Duodenal mucosa (tissue), 2 donors: ENCODE results near the gene PRKG1.

Source experiments
- H3K27ac ChIP-seq: one replicate; pipeline ENCODE4 v1.7.0; 2013; ENCODE audit warnings: low read depth, low read length
- H3K27me3 ChIP-seq, 2 donors: one replicate each; pipeline ENCODE4 v1.7.0; 2013; ENCODE audit warnings: low read length in 2 of 2, control low read depth in 1 of 2; ENCODE audit not compliant: insufficient read depth in 2 of 2, control insufficient read depth in 1 of 2
- H3K36me3 ChIP-seq, 2 donors: one replicate each; pipeline ENCODE4 v1.7.0; 2013; ENCODE audit warnings: low read length in 2 of 2, control low read depth in 1 of 2; ENCODE audit not compliant: insufficient read depth in 2 of 2, control insufficient read depth in 1 of 2
- H3K4me1 ChIP-seq, 2 donors: one replicate each; pipeline ENCODE4 v1.7.0; 2013; ENCODE audit warnings: low read length in 2 of 2, control low read depth in 1 of 2; ENCODE audit not compliant: insufficient read depth in 2 of 2, control insufficient read depth in 1 of 2
- H3K4me3 ChIP-seq, 2 donors: one replicate each; pipeline ENCODE4 v1.7.0; 2013; ENCODE audit warnings: low read length in 2 of 2, low read depth in 1 of 2
- H3K9ac ChIP-seq, 2 donors: one replicate each; pipeline ENCODE4 v1.7.0; 2013; ENCODE audit warnings: low read length in 2 of 2, low read depth in 1 of 2
- H3K9me3 ChIP-seq, 2 donors: one replicate each; pipeline ENCODE4 v1.7.0; 2013; ENCODE audit warnings: low read length in 2 of 2, control low read depth in 1 of 2; ENCODE audit not compliant: control insufficient read depth in 1 of 2

Gene PRKG1

DNA sequence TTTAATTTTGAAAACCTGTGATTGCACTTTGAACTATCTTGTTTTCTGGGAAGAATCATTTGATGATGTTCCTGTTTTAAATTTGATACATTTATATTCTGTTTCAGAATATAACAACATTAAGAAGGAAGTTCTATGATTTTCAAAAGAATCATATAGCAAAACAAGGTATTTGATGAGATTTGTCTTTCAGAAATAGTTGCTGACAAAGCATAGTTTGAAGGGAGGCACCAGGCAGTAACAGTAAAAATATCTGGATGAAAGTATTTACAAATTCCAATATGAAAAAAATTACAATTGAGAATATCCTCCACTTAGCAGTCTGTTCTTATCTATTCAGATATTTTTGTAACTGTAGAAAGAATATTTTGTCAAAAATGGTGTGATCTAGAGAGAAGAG, 891.2 kb downstream of the PRKG1 start:
- Histone ChIP-seq H3K36me3 (no peaks in the 10 kb centered on the region), H3K27ac (no peak overlapping the region), H3K9me3 (no peaks in the 10 kb centered on the region), H3K4me1 (peaks cover 3 to 6% of the 10 kb centered on the region in 2 donors), H3K9ac (no peak overlapping the region), H3K4me3 (no peak overlapping the region), H3K27me3 (no peaks in the 10 kb centered on the region)

DNA sequence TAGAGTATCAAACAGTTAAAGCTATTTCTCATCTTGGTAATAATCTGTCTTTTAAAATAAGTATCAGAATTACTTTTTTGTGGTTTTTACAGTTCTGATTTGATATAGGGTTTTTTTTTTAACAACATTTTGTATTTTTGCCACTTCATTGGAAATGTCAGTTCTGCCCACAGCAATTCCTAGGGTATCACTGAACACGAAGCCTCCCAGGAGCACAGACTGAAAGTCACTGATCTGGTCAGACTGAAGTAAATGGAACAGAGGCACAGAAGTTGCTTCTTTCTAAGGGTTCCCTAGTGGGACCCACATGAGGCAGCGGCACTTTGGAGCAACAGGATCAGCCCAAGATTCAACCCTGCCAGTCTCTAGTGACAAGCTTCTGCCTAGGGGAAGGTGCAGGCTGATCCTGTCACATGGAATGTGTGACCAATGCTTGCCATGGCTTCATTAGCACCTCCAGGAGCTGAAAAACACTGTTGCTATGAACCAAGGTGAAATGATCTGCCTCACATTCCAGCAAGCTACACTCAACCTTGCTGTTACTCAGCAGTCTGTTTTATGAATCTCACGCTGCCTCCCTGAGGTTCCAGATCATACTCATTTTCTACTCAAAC, 898.6 kb downstream of the PRKG1 start:
- Histone ChIP-seq H3K36me3 (no peaks in the 10 kb centered on the region), H3K4me3 (no peak overlapping the region), H3K9ac (no peak overlapping the region), H3K9me3 (no peaks in the 10 kb centered on the region), H3K4me1 (no peaks in the 10 kb centered on the region), H3K27ac (no peak overlapping the region), H3K27me3 (no peaks in the 10 kb centered on the region)

- Histone ChIP-seq H3K4me3 (no peak overlapping the region), H3K9me3 (no peaks in the 10 kb centered on the region), H3K27me3 (no peaks in the 10 kb centered on the region), H3K36me3 (no peaks in the 10 kb centered on the region), H3K27ac (no peak overlapping the region), H3K4me1 (no peaks in the 10 kb centered on the region), H3K9ac (no peak overlapping the region)
These were observed 906.5 kb downstream of the PRKG1 start for GRCh38 chr10:51980752-51981151.

GRCh38 chr10:51981731-51982130, 907.4 kb downstream of the PRKG1 start:
- H3K36me3 ChIP-seq: no peaks in the 10 kb centered on the region
- no peaks in the 10 kb centered on the region for H3K4me1 ChIP-seq
- H3K9me3 ChIP-seq: no peaks in the 10 kb centered on the region
- no peaks in the 10 kb centered on the region for H3K27me3 ChIP-seq
- H3K9ac ChIP-seq: no peak overlapping the region
- H3K4me3 ChIP-seq: no peak overlapping the region
- no peak overlapping the region for H3K27ac ChIP-seq

DNA sequence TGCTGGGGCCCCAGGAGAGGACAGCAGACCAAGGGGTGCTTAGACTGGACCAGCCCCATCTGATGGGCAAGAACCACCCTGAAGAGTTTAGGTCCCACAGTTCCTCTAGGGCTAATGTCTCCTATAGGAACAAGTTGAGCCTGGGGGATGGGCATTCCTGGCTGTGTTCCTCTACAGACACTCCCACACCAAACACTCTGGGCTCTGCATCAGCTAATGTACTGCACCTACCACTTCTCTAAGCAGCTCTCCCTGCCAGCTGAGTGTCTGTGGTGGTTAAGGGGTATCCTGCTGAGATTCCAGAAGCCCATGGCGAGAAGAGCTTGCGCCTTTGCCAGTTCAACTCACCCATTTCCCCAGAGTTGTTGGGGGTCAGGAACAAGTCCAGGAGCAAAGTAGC, 909.2 kb downstream of the PRKG1 start:
- no peak overlapping the region for H3K27ac ChIP-seq
- H3K36me3 ChIP-seq: no peaks in the 10 kb centered on the region
- no peaks in the 10 kb centered on the region for H3K9me3 ChIP-seq
- H3K4me1 ChIP-seq: no peaks in the 10 kb centered on the region
- H3K9ac ChIP-seq: no peak overlapping the region
- H3K27me3 ChIP-seq: no peaks in the 10 kb centered on the region
- no peak overlapping the region for H3K4me3 ChIP-seq

DNA sequence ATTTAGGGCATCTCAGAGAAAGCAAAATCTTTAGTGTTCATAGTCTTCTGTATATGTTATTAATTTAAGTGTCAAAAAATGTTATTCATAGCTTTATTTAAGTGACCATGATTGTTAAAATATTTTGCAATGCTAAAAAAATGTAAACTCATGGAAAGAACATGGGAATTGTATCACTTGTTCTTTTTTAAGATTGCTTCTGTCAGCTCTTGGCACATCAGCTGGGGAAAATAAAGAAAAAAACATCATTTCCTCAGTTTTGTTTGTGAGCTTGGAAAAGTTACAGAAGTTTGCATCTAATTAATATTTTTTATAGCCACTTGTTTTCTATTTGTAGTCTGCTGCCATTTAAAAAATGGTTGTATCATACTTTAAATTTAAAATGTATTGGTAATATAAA, 911.0 kb downstream of the PRKG1 start:
- Histone ChIP-seq H3K36me3 (no peaks in the 10 kb centered on the region), H3K4me1 (no peaks in the 10 kb centered on the region), H3K9ac (no peak overlapping the region), H3K27ac (no peak overlapping the region), H3K9me3 (no peaks in the 10 kb centered on the region), H3K4me3 (no peak overlapping the region), H3K27me3 (no peaks in the 10 kb centered on the region)

DNA sequence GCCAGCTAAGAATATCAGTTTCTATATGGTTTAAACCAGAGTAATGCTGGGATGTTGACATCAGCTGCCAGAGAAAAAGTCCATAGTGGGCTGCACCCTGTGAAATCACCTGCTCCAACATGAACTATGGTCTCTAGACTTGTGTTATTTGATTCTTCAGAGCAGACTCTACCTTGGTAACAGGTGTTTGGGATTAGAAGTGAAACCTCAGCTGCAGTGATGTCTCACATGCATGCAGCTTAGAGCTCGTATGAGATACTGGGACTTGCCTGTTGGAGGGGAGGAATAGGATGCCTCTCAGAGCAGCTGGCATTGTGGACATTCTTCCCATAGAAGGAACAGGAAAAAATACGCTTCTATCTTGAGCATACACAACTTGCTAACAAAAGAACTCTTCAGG, 912.2 kb downstream of the PRKG1 start:
- no peaks in the 10 kb centered on the region for H3K27me3 ChIP-seq
- no peaks in the 10 kb centered on the region for H3K36me3 ChIP-seq
- no peaks in the 10 kb centered on the region for H3K4me1 ChIP-seq
- no peaks in the 10 kb centered on the region for H3K9me3 ChIP-seq
- no peak overlapping the region for H3K9ac ChIP-seq
- no peak overlapping the region for H3K27ac ChIP-seq
- no peak overlapping the region for H3K4me3 ChIP-seq

- Histone ChIP-seq H3K36me3 (no peaks in the 10 kb centered on the region), H3K4me1 (no peaks in the 10 kb centered on the region), H3K27me3 (no peaks in the 10 kb centered on the region), H3K9ac (no peak overlapping the region), H3K4me3 (no peak overlapping the region), H3K27ac (no peak overlapping the region), H3K9me3 (no peaks in the 10 kb centered on the region)
These were observed 919.2 kb downstream of the PRKG1 start for GRCh38 chr10:51993475-51993874.

- no peaks in the 10 kb centered on the region for H3K27me3 ChIP-seq
- H3K36me3 ChIP-seq: no peaks in the 10 kb centered on the region
- no peak overlapping the region for H3K4me3 ChIP-seq
- H3K4me1 ChIP-seq: no peaks in the 10 kb centered on the region
- H3K9me3 ChIP-seq: no peaks in the 10 kb centered on the region
- H3K9ac ChIP-seq: no peak overlapping the region
- H3K27ac ChIP-seq: no peak overlapping the region
These were observed 924.8 kb downstream of the PRKG1 start for GRCh38 chr10:51999096-51999495.

DNA sequence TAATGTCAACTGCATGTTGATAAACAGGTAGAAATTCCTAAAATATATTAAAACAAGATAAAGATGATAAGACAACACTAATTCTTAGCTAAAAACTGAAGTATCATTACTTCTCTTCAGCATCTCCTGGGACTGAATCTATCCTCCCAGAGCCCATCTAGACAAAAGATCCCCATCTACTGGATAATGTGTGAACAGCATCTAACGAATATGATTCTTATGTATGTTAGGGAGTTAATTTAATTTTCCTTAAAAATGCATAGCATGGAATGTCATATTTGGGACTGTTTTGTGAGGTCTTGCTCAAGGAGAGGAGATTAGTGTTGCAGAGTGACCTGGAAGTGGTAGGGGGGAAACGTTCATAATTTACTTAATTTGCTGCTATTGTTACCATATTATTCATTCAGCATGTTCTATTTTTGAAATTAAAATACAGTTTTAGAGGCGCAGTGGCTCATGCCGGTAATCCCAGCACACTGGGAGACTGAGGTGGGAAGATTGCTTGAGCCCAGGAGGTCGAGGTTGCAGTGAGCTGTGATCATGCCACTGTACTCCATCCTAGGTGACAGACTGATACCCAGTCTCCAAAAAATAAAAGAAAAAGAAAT, 930.2 kb downstream of the PRKG1 start:
- no peaks in the 10 kb centered on the region for H3K27me3 ChIP-seq
- no peak overlapping the region for H3K9ac ChIP-seq
- no peaks in the 10 kb centered on the region for H3K36me3 ChIP-seq
- no peak overlapping the region for H3K4me3 ChIP-seq
- H3K4me1 ChIP-seq: no peaks in the 10 kb centered on the region
- H3K9me3 ChIP-seq: no peaks in the 10 kb centered on the region
- no peak overlapping the region for H3K27ac ChIP-seq
